ENCODE results near the gene CDC5L. TPM values are rescaled to one million over a fixed set of nuclear protein-coding genes. Genes with fewer than 3 reads are reported as not detected.

Gene CDC5L
- total and polyA plus RNA-seq, 7 donors, result 10.9 to 33.3 (median 27.4) TPM

- Histone ChIP-seq H3K27ac (no peak overlapping the region), H3K9me3 (no peaks in the 10 kb centered on the region), H3K4me1 (no peaks in the 10 kb centered on the region), H3K4me3 (no peak overlapping the region), H3K27me3 (ENCODE audit: insufficient read depth in 3 of 3, low read length in 2 of 3) (no peaks in the 10 kb centered on the region), H3K36me3 (ENCODE audit: insufficient read depth in 1 of 2, low read depth in 1 of 2) (no peaks in the 10 kb centered on the region)
- WGBS, 3 donors, result 26 to 39% (median 32%) methylated on average over 2 of the region's 2 CpGs
- ATAC-seq (no peak), DNase-seq (no peak)
- no peak for TF ChIP-seq CTCF (IDR thresholded peaks at IDR 0.05)
- intact Hi-C loops (cut with DNase I), result no loop called here
Measured at GRCh38 chr6:44367681-44368080, 19.8 kb upstream of the CDC5L start.

- TF ChIP-seq CTCF (IDR thresholded peaks at IDR 0.05), result no peak
- Histone ChIP-seq H3K27ac (no peak overlapping the region), H3K36me3 (ENCODE audit: insufficient read depth in 1 of 2, low read depth in 1 of 2) (no peaks in the 10 kb centered on the region), H3K4me3 (no peak overlapping the region), H3K4me1 (no peaks in the 10 kb centered on the region), H3K27me3 (ENCODE audit: insufficient read depth in 3 of 3, low read length in 2 of 3) (no peaks in the 10 kb centered on the region), H3K9me3 (no peaks in the 10 kb centered on the region)
- intact Hi-C loops (cut with DNase I), result no loop called here
- no peak for ATAC-seq
- 63 to 87% (median 79%) methylated on average over 3 of the region's 3 CpGs for WGBS, 3 donors
- DNase-seq, result no peak
Measured at GRCh38 chr6:44373051-44373450, 14.5 kb upstream of the CDC5L start.

- no peak for TF ChIP-seq CTCF (IDR thresholded peaks at IDR 0.05)
- intact Hi-C loops (cut with DNase I), result no loop called here
- H3K27me3 ChIP-seq (ENCODE audit: insufficient read depth in 3 of 3, low read length in 2 of 3), result no peaks in the 10 kb centered on the region
- DNase-seq, result no peak
- H3K4me1 ChIP-seq, result no peaks in the 10 kb centered on the region
- H3K27ac ChIP-seq, result no peak overlapping the region
- H3K36me3 ChIP-seq (ENCODE audit: insufficient read depth in 1 of 2, low read depth in 1 of 2), result no peaks in the 10 kb centered on the region
- H3K4me3 ChIP-seq, result no peak overlapping the region
- peak in 1 of 4 donors; percentile 64 for ATAC-seq
- 58 to 66% (median 62%) methylated on average over 2 of the region's 2 CpGs for WGBS, 3 donors
- H3K9me3 ChIP-seq, result no peaks in the 10 kb centered on the region
Measured at GRCh38 chr6:44373787-44374186, 13.7 kb upstream of the CDC5L start.

GRCh38 chr6:44375071-44375470 lies 12.4 kb upstream of the CDC5L start:
- Histone ChIP-seq H3K4me1 (no peaks in the 10 kb centered on the region), H3K27me3 (ENCODE audit: insufficient read depth in 3 of 3, low read length in 2 of 3) (no peaks in the 10 kb centered on the region), H3K4me3 (no peak overlapping the region), H3K36me3 (ENCODE audit: insufficient read depth in 1 of 2, low read depth in 1 of 2) (no peaks in the 10 kb centered on the region), H3K9me3 (no peaks in the 10 kb centered on the region), H3K27ac (no peak overlapping the region)
- WGBS, 3 donors, result 84 to 92% (median 89%) methylated on average over 3 of the region's 3 CpGs
- no peak for ATAC-seq
- DNase-seq, result no peak
- no peak for TF ChIP-seq CTCF (IDR thresholded peaks at IDR 0.05)
- intact Hi-C loops (cut with DNase I), result no loop called here

GRCh38 chr6:44377484-44377883 lies 10.0 kb upstream of the CDC5L start:
- TF ChIP-seq CTCF (IDR thresholded peaks at IDR 0.05), result no peak
- intact Hi-C loops (cut with DNase I), result no loop called here
- Histone ChIP-seq H3K27ac (no peak overlapping the region), H3K4me1 (no peaks in the 10 kb centered on the region), H3K4me3 (no peak overlapping the region), H3K27me3 (ENCODE audit: insufficient read depth in 3 of 3, low read length in 2 of 3) (no peaks in the 10 kb centered on the region), H3K9me3 (no peaks in the 10 kb centered on the region), H3K36me3 (ENCODE audit: insufficient read depth in 1 of 2, low read depth in 1 of 2) (no peaks in the 10 kb centered on the region)
- WGBS, 3 donors, result 88 to 93% (median 89%) methylated on average over 3 of the region's 3 CpGs
- no peak for ATAC-seq
- no peak for DNase-seq

Data from psoas muscle (tissue), 8 donors.